ENCODE results near the gene COX19. TPM values are rescaled to one million over a fixed set of nuclear protein-coding genes. Genes with fewer than 3 reads are reported as not detected.

COX19 gene
- total RNA-seq, 1 experiment from 2014 or later = 14.0 TPM

DNA sequence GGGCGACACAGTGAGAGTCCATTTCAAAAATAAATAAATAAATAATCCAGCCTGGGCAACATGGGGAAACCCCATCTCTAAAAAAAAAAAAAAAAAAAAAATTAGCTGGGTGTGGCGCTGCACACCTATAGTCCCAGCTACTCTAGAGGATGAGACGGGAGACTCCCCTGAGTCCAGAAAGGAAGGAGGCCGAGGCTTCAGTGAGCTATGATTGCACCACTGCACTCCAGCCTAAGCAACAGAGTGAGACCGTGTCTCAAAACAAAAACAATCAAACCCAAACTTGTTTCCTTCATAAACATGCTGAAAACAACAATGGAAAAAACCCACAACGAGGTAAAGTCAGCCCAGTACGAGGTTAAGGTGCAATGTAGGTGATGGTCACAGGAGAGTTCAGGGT lies 1.2 kb downstream of the COX19 start:
- CTCF ChIA-PET = no interaction called here

More for the DNA sequence above, 1.2 kb downstream of the COX19 start:
- Histone ChIP-seq H3K27me3 (ENCODE audit: insufficient read depth, low read length) (no peaks in the 10 kb centered on the region), H3K27ac (ENCODE audit: low read depth, low read length) (peak overlapping the region; percentile 79), H3K79me2 (ENCODE audit: insufficient read depth, low read length) (peaks cover 52% of the 10 kb centered on the region), H3K9me2 (ENCODE audit: insufficient read depth) (no peaks in the 10 kb centered on the region), H3K9me3 (ENCODE audit: control insufficient read depth in 1 of 2, insufficient read depth in 1 of 2, low read depth in 1 of 2, low read length in 2 of 2) (no peaks in the 10 kb centered on the region; a peak in 1 of 4 replicates), H4K20me1 (ENCODE audit: insufficient read depth) (peaks cover 10% of the 10 kb centered on the region; the same call in 1 of the 2 replicates), H3K4me3 (replicated peaks in 1 of 2; ENCODE audit: low read depth in 1 of 2, low read length in 2 of 2) (peak overlapping the region; percentile 97), H3K9ac (ENCODE audit: low read length) (peak overlapping the region; percentile 96), H3K4me1 (ENCODE audit: control insufficient read depth in 1 of 2, insufficient read depth in 2 of 2, low read length in 2 of 2) (peaks cover 0 to 5% of the 10 kb centered on the region in 2 experiments; a peak in 2 of 4 replicates), H3K4me2 (ENCODE audit: low read length) (peak overlapping the region; percentile 98), H3K36me3 (ENCODE audit: control insufficient read depth in 1 of 2, insufficient read depth in 2 of 2, low read length in 2 of 2) (peaks cover 20 to 26% of the 10 kb centered on the region in 2 experiments; a peak in 3 of 4 replicates), H2AFZ (ENCODE audit: low read depth, low read length, poor library complexity, severe bottlenecking) (no peak overlapping the region)
- intact Hi-C loops (cut with micrococcal nuclease) = no loop called here
- DNase-seq (ENCODE audit: low read depth, low spot score) = no peak
- no TSS peak for BruUV-seq (replicated peaks)
- ChIA-PET RAD21 (ENCODE audit: low non-redundant PET in 1 of 2, low total read pairs in 2 of 2, uncharacterized antibody in 2 of 2, unreplicated experiment in 2 of 2) (no interaction called here), POLR2A (no interaction called here)
- ATAC-seq = no peak
- TF ChIP-seq, protein P1, sequence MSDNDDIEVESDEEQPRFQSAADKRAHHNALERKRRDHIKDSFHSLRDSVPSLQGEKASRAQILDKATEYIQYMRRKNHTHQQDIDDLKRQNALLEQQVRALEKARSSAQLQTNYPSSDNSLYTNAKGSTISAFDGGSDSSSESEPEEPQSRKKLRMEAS (IDR thresholded peaks at IDR 0.05) = no peak
- TF ChIP-seq YY1 (IDR thresholded peaks at IDR 0.05; ENCODE audit: extremely low read depth, insufficient replicate concordance, low read depth, low read length) = no peak
- TF ChIP-seq ELF1 (IDR thresholded peaks at IDR 0.05; ENCODE audit: borderline replicate concordance, low read depth) = no peak
- TF ChIP-seq TCF7L2 (IDR thresholded peaks at IDR 0.05; ENCODE audit: borderline replicate concordance, extremely low read depth, insufficient read depth, insufficient read length) = no peak
- TF ChIP-seq EZH2 (IDR thresholded peaks at IDR 0.05) = no peak
- TF ChIP-seq, protein P2, sequence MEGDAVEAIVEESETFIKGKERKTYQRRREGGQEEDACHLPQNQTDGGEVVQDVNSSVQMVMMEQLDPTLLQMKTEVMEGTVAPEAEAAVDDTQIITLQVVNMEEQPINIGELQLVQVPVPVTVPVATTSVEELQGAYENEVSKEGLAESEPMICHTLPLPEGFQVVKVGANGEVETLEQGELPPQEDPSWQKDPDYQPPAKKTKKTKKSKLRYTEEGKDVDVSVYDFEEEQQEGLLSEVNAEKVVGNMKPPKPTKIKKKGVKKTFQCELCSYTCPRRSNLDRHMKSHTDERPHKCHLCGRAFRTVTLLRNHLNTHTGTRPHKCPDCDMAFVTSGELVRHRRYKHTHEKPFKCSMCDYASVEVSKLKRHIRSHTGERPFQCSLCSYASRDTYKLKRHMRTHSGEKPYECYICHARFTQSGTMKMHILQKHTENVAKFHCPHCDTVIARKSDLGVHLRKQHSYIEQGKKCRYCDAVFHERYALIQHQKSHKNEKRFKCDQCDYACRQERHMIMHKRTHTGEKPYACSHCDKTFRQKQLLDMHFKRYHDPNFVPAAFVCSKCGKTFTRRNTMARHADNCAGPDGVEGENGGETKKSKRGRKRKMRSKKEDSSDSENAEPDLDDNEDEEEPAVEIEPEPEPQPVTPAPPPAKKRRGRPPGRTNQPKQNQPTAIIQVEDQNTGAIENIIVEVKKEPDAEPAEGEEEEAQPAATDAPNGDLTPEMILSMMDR (IDR thresholded peaks at IDR 0.05 in 2 of 3, conservative IDR thresholded peaks at IDR 0.05 in 1 of 3; ENCODE audit: borderline replicate concordance in 1 of 3, insufficient read depth in 1 of 3, low read depth in 2 of 3, low read length in 2 of 3) = no peak
- no peak for TF ChIP-seq ZBTB33 (IDR thresholded peaks at IDR 0.05; ENCODE audit: extremely low read depth, insufficient replicate concordance, low read length)
- TF ChIP-seq ZNF274 (IDR thresholded peaks at IDR 0.05; ENCODE audit: low read depth, low read length) = no peak
- no peak for TF ChIP-seq ATF3 (IDR thresholded peaks at IDR 0.05)
- no peak for TF ChIP-seq POLR2A (IDR thresholded peaks at IDR 0.05; ENCODE audit: borderline replicate concordance, extremely low read depth, insufficient read depth, insufficient read length)
- TF ChIP-seq EZH2phosphoT487 (IDR thresholded peaks at IDR 0.05; ENCODE audit: borderline replicate concordance) = no peak
- no peak for TF ChIP-seq EGR1 (IDR thresholded peaks at IDR 0.05; ENCODE audit: low read depth)
- TF ChIP-seq JUND (IDR thresholded peaks at IDR 0.05) = no peak
- no peak for TF ChIP-seq CBX3 (IDR thresholded peaks at IDR 0.05; ENCODE audit: low read depth)
- TF ChIP-seq SIN3A (IDR thresholded peaks at IDR 0.05; ENCODE audit: low read depth) = no peak
- no peak for TF ChIP-seq REST (IDR thresholded peaks at IDR 0.05; ENCODE audit: low read depth)
- TF ChIP-seq POLR2AphosphoS5 (IDR thresholded peaks at IDR 0.05; ENCODE audit: low read depth, low read length) = no peak
- TF ChIP-seq RAD21 (IDR thresholded peaks at IDR 0.05; ENCODE audit: low read depth) = no peak

Data from HCT116 (cell line).